Ecto neural progenitor cell (in vitro differentiated cells): ENCODE results near the gene ANKRD65.

ENCODE experiments used
- DNase-seq: peaks from one replicate; pipeline ENCODE4 v3.0.0-alpha.2; 2018; ENCODE audit warnings: low spot score

ANKRD65 gene

GRCh38 chr1:1441002-1441888 is 20.2 kb upstream of the ANKRD65 start:
- DNase-seq, result no peak

DNA sequence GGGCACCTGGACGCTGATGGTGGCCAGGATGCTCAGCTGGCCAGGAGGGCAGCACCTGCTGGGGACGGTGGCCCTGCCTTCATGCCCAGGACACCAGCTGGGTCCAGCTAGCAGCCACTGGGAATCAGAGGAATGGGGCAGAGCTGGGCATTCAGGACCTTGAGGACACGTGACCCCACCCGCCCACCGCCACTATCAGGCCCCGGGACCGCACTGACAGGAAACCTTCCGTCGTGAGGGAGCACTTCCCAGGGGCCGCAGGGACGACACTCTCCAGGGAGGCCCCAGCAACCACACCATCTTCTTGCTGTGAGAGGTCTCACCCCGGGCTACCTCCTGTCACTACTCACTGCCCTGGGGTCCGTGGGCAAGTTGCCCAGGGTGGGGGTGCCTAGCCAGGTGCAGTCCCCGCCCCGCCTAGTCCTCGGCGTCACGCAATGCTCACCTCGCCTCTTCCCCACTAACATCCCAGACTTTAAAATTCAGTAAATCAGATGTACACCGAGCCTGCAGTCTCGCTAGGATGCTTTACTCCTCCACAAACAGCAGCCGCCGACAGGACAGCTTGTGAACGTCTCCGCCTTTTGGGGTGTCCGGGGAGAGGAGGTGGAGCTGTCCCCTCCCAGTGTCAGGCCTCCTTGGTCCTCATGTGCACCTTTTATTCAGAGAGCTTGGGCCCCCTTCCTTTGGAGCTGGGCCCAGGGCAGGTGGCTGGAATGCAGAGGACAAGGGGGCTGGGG is 19.4 kb upstream of the ANKRD65 start:
- DNase-seq, result no peak

- DNase-seq, result no peak
These were observed 18.6 kb upstream of the ANKRD65 start for GRCh38 chr1:1439546-1440261.

DNA sequence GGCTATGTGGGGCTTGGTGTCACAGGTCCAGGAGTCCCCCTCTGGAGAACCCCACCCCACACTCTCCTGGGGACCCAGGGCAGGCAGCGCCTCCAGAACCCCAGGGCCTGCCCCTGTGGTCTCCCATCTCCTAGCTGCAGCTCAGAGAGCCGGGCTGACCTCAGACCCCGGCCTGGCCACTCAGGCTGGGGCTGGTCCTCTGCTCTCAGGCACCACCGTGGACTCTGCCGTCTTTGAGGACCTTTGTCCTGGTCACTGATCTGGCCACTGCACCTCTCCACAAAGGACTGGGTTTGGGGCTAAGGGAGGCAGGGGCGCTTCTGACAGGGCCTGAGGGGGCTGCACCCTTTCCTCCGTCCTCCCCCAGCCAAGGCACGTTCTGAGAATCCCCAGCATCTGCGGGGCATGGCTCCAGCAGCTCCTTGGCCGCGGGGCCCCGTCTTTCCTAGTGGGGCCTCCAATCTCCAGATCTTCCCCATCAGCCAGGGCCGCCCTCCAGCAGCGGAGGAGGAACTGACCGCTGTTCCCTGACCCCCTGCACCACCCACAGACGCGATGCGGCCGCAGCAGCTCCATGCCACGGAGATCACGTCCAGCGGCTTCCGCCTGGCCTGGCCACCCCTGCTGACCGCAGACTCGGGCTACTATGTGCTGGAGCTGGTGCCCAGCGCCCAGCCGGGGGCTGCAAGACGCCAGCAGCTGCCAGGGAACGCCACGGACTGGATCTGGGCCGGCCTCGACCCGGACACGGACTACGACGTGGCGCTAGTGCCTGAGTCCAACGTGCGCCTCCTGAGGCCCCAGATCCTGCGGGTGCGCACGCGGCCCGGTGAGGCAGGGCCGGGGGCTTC is 17.7 kb upstream of the ANKRD65 start:
- no peak for DNase-seq

GRCh38 chr1:1437904-1438376 is 16.9 kb upstream of the ANKRD65 start:
- DNase-seq, result peak; percentile 47

GRCh38 chr1:1437033-1437903 is 16.2 kb upstream of the ANKRD65 start:
- peak; percentile 45 for DNase-seq

- DNase-seq, result no peak
These were observed 15.6 kb upstream of the ANKRD65 start for GRCh38 chr1:1436630-1437032.

DNA sequence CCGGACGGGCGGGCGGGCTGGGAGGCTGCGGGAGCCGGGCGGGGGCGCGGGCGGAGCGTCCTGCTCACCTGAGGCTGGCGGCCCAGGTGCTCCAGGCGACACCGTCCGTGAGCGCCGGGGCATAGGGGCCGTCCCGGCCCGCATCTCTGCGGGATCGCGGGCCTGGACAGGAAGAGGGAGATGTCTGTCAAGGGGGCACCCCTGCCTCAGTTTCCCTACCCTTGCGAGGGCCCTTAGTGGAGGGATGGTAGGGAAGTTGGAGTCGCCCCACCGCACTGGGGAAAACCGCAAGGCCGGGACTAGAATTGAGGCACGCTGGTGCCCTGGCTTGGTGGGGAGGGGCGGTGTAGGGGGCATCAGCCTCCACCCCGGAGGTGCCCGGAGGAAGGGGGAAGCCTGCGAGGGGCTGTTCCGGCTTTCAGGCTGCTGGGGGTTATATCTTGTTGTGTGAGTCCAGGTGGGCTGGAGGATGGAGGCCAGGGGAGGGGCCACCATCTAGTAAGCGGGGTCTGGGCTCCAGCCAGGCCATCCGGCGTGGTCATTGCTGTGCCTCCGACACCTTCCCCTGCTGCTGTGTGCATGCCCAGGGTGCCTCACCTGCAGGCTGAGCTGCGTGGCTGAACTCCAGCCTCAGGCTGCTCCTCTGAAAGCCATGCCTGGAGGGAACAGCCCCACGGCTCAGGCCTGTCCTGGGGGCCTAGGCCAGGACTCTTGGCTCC is 15.0 kb upstream of the ANKRD65 start:
- DNase-seq, result no peak

DNA sequence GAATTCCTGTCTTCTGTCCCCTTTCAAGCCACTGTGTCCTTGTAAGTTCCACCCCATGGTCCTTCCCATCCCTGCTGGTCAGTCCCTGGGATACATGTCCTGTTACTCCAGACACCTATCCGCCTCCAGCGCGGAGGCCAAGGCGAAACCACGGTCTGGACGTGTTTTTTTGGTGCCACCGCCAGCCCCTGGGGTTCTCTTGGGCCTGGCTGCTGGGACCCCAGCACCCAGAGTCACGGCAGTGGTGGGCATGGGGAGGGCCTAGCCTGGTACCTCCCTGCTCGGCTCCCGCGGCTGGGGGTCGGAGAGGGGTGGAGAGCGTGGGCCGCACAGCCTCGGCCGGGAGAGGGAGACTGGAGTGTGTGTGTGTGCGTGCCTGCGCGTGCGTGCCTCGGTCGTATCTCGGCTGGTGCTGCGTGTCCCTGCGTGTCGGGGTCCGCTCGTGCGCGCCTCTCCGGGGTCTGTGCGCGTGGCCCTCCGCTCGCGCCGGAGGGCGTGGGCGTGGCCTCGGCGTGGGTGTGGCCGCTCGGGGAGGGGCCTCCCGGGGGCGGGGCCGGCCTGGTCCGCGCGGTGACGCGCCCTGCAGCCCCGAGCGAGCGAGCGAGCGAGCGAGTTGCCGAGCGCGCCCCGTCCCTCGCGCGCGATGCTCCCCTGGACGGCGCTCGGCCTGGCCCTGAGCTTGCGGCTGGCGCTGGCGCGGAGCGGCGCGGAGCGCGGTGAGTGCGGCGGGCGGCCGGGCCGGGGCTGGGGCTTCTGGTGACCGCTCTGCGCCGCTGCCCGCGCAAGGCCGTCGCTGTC is 14.2 kb upstream of the ANKRD65 start, which contains the start of gene VWA1:
Gene VWA1 (plus strand): TSS at position 585 of the 798 bp plus-strand sequence. CDS start 59 bp downstream, at position 644.
- peak; percentile 83 for DNase-seq

DNA sequence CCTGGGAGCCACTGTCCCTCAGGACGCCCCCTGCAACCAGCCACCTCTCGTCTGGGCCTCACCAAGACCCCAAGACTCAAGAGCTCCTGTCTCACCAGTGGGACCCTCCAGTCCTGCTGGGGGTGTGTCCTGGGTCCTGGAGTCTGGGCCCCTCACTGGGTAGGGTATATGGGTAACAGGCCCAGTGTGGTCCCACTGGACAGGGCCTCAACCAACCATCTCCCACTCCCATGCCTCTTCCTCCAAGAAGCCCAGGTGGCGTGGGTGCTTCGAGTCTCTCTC is 13.7 kb upstream of the ANKRD65 start:
- no peak for DNase-seq

GRCh38 chr1:1434131-1434823 is 13.2 kb upstream of the ANKRD65 start:
- peak; percentile 64 for DNase-seq

- DNase-seq, result peak; percentile 71
These were observed 12.7 kb upstream of the ANKRD65 start for GRCh38 chr1:1433804-1434130.

DNA sequence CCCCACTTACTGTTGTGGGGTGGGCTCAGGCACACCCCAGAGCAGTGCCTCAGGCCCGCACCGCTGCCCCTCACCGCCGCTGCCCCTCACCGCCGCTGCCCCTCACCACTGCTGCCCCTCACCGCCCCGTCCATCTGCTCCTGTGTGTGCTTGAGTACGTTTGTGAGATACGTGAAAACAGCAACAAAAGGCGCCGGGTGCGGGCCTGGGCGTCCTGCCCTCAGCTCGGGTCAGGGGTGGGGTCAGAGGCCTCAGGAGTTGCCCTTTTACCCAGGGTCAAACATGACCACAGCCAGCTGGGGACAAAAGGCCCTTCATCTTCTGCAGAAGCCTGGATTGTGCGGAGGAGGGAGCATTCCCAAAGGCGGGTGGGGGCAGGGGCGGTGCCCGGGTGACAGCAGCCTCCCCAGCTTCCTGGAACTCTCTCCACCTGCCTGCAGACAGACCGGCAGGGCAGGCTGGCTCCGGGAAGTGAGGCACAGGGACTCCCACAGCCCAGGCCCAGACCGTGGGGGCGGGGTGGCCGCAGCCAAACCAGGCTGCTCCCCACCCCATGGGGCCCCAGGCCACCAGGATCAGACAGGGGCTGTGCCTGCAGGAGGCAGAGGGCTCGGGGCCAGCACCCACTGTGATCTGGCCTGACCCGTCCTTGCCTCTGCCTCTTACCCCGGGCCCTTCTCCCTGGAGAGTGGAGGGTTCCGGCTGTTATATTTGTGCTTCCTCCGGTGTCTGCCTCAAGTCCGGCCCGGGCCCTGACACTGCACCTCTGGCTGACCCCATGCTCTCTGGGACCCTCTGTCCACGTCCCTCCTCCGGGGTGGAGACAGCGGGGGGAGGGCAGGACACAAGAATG is 12.1 kb upstream of the ANKRD65 start:
- peak; percentile 92 for DNase-seq

DNA sequence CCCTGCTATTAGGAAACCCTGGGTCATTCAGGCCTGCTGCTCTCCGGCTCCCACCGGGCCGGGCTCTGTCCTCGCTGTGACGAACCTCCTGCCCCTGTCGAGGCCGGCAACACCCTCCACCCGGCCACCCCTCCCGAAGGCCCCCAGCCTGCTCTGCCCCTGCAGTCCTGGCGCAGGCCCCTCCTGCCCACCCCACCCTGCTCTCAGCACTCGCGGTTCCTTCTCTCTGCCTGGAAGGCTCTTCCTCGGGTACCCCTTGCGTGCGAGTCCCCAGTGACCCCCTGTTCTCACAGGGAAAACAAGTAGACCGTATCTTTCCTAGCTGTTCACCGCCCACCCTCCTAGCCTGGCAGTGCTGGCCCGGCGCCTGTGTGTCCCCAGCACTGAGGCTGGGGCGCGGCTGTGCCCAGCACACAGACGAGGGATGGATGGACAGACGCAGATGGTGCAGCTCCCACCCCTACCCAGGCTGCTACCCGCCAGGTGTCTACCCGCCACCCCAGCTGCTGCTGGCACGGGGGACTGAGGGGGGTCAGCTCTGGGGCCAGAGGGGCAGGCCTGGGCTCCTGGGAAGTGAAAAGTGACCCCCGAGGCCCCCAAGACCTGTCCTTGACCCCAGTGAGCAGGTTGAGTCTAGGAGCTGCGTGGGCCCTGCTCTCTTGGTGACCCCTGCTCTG is 11.3 kb upstream of the ANKRD65 start:
- peak; percentile 61 for DNase-seq

- DNase-seq, result peak; percentile 76
These were observed 10.8 kb upstream of the ANKRD65 start for GRCh38 chr1:1431845-1432273.

GRCh38 chr1:1430992-1431844 is 10.1 kb upstream of the ANKRD65 start:
- DNase-seq, result no peak
